Natural killer cell (primary cell): ENCODE measurements around the gene NEUROD2. TPM values are rescaled to one million over a fixed set of nuclear protein-coding genes. Genes with fewer than 3 reads are reported as not detected.
A peak's percentile ranks its signal among the peaks of the same experiment; 100 is the strongest.

ENCODE experiments used
- ATAC-seq, 3 donors: fragments of 150-1000 bp in 2 of 3; fragments of 200-7000 bp in 1 of 3; cut with Tn5 transposase; 1 replicate in 1 of 3; 2 replicates in 2 of 3; pipeline ENCODE4 v1.10.0; 2021; ENCODE audit warnings: mild to moderate bottlenecking in 2 of 3, moderate library complexity in 2 of 3
- DNase-seq, 2 donors: peaks; one replicate each; pipeline versions ENCODE4 v3.0.0 to v3.0.0-alpha.2; 2013 to 2021; ENCODE audit warnings: mixed read lengths in 1 of 2
- H3K27ac ChIP-seq: one replicate; pipeline ENCODE4 v1.5.1; 2013; ENCODE audit warnings: mild to moderate bottlenecking, low read length
- H3K27me3 ChIP-seq: one replicate; pipeline ENCODE4 v1.6.1; 2013; ENCODE audit warnings: low read length; ENCODE audit not compliant: control insufficient read depth, insufficient read depth
- H3K36me3 ChIP-seq: one replicate; pipeline ENCODE4 v1.6.1; 2013; ENCODE audit warnings: low read length; ENCODE audit not compliant: control insufficient read depth, insufficient read depth
- H3K4me1 ChIP-seq: one replicate; pipeline ENCODE4 v1.6.1; 2013; ENCODE audit warnings: low read length; ENCODE audit not compliant: control insufficient read depth, insufficient read depth
- H3K4me3 ChIP-seq: one replicate; pipeline ENCODE4 v1.5.1; 2013; ENCODE audit warnings: low read length
- H3K9me3 ChIP-seq: one replicate; pipeline ENCODE4 v1.6.1; 2013; ENCODE audit warnings: low read length; ENCODE audit not compliant: control insufficient read depth, insufficient read depth
- H3K27ac Mint-ChIP-seq, 2 donors: one replicate each; pipeline ENCODE4 v1.8.0; 2022; ENCODE audit warnings: mild to moderate bottlenecking in 2 of 2, mixed read lengths in 2 of 2, moderate library complexity in 1 of 2
- H3K27me3 Mint-ChIP-seq, 2 donors: one replicate each; pipeline ENCODE4 v1.8.0; 2022; ENCODE audit warnings: low read depth in 2 of 2, mixed read lengths in 2 of 2
- H3K36me3 Mint-ChIP-seq: one replicate; pipeline ENCODE4 v1.8.0; 2022; ENCODE audit warnings: mixed read lengths
- H3K4me1 Mint-ChIP-seq, 2 donors: one replicate each; pipeline ENCODE4 v1.8.0; 2022; ENCODE audit warnings: mixed read lengths in 2 of 2
- H3K4me3 Mint-ChIP-seq: one replicate; pipeline ENCODE4 v1.8.0; 2022; ENCODE audit warnings: mild to moderate bottlenecking, moderate library complexity, mixed read lengths
- H3K9me3 Mint-ChIP-seq, 2 donors: one replicate each; pipeline ENCODE4 v1.8.0; 2022; ENCODE audit warnings: mixed read lengths in 2 of 2
- WGBS: methylation state at CpG from one replicate; pipeline ENCODE4 v1.1.7; 2013; ENCODE audit warnings: missing lambda C conversion rate; ENCODE audit not compliant: insufficient coverage; 5-methylcytosine and 5-hydroxymethylcytosine counted together
- intact Hi-C: fragments of 100-400 bp; cut with micrococcal nuclease; formaldehyde crosslinking; loops from one replicate; pipeline ENCODE4 v1.14.2; 2022
- total RNA-seq, 4 donors: library from RNA; stranded (reverse); fragments of 120-200 nt in 1 of 4; gene quantifications; one replicate each; pipeline versions ENCODE4 v1.2.3 to v1.2.4, GENCODE V29; 2013 to 2022
- TF ChIP-seq, protein P1 (sequence below): fragments of 200-600 bp; IDR thresholded peaks from one replicate; pipeline ENCODE4 v1.8.0; 2022; ENCODE audit warnings: antibody characterized with exemption

Gene NEUROD2
- total RNA-seq, 3 donors from 2014 or later (not counting 1 experiment from before 2014, with no cell fraction given) = not detected

- H3K4me3 ChIP-seq = no peak overlapping the region
- no peaks in the 10 kb centered on the region for H3K36me3 ChIP-seq
- H3K9me3 ChIP-seq = no peaks in the 10 kb centered on the region
- Mint-ChIP-seq H3K4me3 (no peak overlapping the region), H3K27me3 (peaks cover 57 to 81% of the 10 kb centered on the region in 2 donors), H3K9me3 (peaks cover 0 to 1% of the 10 kb centered on the region in 2 donors), H3K27ac (no peak overlapping the region), H3K4me1 (peaks cover 0 to 5% of the 10 kb centered on the region in 2 donors), H3K36me3 (no peaks in the 10 kb centered on the region)
- no peak for ATAC-seq
- DNase-seq = peak in 1 of 2 donors; percentile 25
- WGBS = 19% methylated on average over 13 of the region's 13 CpGs
- H3K27me3 ChIP-seq = peaks cover 60% of the 10 kb centered on the region
- TF ChIP-seq, protein P1, sequence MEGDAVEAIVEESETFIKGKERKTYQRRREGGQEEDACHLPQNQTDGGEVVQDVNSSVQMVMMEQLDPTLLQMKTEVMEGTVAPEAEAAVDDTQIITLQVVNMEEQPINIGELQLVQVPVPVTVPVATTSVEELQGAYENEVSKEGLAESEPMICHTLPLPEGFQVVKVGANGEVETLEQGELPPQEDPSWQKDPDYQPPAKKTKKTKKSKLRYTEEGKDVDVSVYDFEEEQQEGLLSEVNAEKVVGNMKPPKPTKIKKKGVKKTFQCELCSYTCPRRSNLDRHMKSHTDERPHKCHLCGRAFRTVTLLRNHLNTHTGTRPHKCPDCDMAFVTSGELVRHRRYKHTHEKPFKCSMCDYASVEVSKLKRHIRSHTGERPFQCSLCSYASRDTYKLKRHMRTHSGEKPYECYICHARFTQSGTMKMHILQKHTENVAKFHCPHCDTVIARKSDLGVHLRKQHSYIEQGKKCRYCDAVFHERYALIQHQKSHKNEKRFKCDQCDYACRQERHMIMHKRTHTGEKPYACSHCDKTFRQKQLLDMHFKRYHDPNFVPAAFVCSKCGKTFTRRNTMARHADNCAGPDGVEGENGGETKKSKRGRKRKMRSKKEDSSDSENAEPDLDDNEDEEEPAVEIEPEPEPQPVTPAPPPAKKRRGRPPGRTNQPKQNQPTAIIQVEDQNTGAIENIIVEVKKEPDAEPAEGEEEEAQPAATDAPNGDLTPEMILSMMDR = no peak
- intact Hi-C loops = no loop called here
- H3K4me1 ChIP-seq = peaks cover 7% of the 10 kb centered on the region
- H3K27ac ChIP-seq = no peak overlapping the region
Observed at GRCh38 chr17:39598047-39598481, 9.7 kb downstream of the NEUROD2 start.

GRCh38 chr17:39597372-39598046, 10.2 kb downstream of the NEUROD2 start:
- no peak overlapping the region for H3K4me3 Mint-ChIP-seq
- peaks cover 57 to 78% of the 10 kb centered on the region in 2 donors for H3K27me3 Mint-ChIP-seq
- no peak overlapping the region for H3K27ac Mint-ChIP-seq
- Histone ChIP-seq H3K27me3 (peaks cover 55% of the 10 kb centered on the region), H3K4me1 (peaks cover 7% of the 10 kb centered on the region), H3K9me3 (no peaks in the 10 kb centered on the region), H3K27ac (no peak overlapping the region), H3K36me3 (no peaks in the 10 kb centered on the region), H3K4me3 (no peak overlapping the region)
- TF ChIP-seq, protein P1 = no peak
- no peaks in the 10 kb centered on the region for H3K36me3 Mint-ChIP-seq
- 9% methylated on average over 21 of the region's 22 CpGs for WGBS
- peaks cover 0 to 2% of the 10 kb centered on the region in 2 donors for H3K9me3 Mint-ChIP-seq
- H3K4me1 Mint-ChIP-seq = peaks cover 0 to 5% of the 10 kb centered on the region in 2 donors
- ATAC-seq (no peak), DNase-seq (peak in 1 of 2 donors; percentile 14)
- intact Hi-C loops = no loop called here

DNA sequence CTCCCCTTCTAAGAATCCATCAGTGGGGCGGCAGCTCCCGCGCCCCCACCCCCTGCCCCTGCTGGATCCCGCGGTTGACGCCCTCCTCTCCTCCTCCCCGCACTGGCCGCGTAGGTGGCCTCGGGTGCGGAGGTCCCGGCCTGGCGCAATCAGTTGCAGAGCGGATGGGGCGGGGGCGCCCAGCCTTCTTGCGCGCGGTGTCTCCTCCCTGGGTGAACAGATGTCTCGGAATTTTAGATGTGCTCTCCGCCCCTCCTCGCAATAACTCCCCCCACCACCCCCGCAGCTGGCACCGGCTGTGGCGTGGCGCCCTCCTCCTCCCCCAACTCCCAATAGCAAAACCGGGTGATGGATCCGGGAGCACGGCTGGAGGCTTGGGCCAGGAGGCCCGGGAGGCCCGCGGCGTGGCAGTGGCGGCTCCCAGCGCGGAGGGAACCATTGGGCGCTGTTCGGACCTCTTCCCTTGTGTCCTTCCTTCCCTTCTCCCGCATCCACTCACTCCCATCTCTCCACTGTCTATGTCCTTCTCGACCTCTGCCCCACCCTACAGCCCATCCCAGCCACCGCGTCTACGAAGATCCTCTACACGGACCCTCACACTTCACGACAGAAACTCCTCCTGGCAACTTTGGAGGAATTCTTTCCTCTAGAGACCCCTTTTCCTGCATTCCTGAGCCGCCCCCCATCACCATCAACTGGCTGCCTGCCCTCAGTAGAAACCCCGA, 11.0 kb downstream of the NEUROD2 start:
- no peak overlapping the region for H3K27ac Mint-ChIP-seq
- peaks cover 57% of the 10 kb centered on the region for H3K27me3 ChIP-seq
- H3K9me3 Mint-ChIP-seq = peaks cover 0 to 4% of the 10 kb centered on the region in 2 donors
- no peaks in the 10 kb centered on the region for H3K36me3 Mint-ChIP-seq
- peaks cover 7% of the 10 kb centered on the region for H3K4me1 ChIP-seq
- no peak overlapping the region for H3K4me3 ChIP-seq
- H3K9me3 ChIP-seq = no peaks in the 10 kb centered on the region
- H3K4me1 Mint-ChIP-seq = peaks cover 0 to 5% of the 10 kb centered on the region in 2 donors
- no peak overlapping the region for H3K4me3 Mint-ChIP-seq
- H3K27ac ChIP-seq = no peak overlapping the region
- H3K36me3 ChIP-seq = no peaks in the 10 kb centered on the region
- TF ChIP-seq, protein P1 = no peak
- intact Hi-C loops = no loop called here
- 8% methylated on average over 45 of the region's 47 CpGs for WGBS
- H3K27me3 Mint-ChIP-seq = peaks cover 57 to 76% of the 10 kb centered on the region in 2 donors
- ATAC-seq (no peak), DNase-seq (no peak)
